ENCODE data around the gene VAV2. TPM values are rescaled to one million over a fixed set of nuclear protein-coding genes. Genes with fewer than 3 reads are reported as not detected.

Gene VAV2
- total and polyA plus RNA-seq, 9 of the 15 experiments (the other 6 are each of a cell fraction or from before 2014, with no cell fraction given) = 0.01 to 2.7 (median 1.0) TPM; not detected in 1

DNA sequence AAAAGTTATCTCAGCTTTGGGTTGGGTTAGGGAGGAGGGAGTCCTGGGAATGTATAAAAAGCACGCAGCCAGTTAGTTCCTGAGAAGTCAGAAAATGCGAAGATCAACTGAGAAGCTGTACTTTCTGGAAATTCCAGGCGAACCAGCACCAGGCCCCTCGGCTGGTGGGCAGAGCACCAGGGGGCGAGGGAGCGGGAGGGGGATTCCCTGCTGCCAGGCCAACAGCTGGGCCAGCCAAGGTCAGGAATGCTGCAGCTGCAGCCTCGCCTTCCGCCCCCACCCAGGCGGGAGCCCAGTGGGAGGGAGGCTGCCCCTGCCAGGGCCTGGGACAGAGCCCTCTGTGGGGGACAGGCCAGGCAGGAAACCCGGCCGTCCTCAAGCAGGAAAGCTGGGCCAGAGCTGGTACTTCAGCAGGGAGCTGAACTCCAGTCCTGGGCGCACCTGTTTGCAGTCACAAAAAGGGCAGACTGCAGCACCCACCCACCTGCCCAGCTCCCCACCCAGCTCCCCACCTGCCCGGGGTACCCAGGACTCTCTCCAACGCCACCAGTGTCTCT is 35.5 kb downstream of the VAV2 start (continued):
- TF ChIP-seq, protein P1, sequence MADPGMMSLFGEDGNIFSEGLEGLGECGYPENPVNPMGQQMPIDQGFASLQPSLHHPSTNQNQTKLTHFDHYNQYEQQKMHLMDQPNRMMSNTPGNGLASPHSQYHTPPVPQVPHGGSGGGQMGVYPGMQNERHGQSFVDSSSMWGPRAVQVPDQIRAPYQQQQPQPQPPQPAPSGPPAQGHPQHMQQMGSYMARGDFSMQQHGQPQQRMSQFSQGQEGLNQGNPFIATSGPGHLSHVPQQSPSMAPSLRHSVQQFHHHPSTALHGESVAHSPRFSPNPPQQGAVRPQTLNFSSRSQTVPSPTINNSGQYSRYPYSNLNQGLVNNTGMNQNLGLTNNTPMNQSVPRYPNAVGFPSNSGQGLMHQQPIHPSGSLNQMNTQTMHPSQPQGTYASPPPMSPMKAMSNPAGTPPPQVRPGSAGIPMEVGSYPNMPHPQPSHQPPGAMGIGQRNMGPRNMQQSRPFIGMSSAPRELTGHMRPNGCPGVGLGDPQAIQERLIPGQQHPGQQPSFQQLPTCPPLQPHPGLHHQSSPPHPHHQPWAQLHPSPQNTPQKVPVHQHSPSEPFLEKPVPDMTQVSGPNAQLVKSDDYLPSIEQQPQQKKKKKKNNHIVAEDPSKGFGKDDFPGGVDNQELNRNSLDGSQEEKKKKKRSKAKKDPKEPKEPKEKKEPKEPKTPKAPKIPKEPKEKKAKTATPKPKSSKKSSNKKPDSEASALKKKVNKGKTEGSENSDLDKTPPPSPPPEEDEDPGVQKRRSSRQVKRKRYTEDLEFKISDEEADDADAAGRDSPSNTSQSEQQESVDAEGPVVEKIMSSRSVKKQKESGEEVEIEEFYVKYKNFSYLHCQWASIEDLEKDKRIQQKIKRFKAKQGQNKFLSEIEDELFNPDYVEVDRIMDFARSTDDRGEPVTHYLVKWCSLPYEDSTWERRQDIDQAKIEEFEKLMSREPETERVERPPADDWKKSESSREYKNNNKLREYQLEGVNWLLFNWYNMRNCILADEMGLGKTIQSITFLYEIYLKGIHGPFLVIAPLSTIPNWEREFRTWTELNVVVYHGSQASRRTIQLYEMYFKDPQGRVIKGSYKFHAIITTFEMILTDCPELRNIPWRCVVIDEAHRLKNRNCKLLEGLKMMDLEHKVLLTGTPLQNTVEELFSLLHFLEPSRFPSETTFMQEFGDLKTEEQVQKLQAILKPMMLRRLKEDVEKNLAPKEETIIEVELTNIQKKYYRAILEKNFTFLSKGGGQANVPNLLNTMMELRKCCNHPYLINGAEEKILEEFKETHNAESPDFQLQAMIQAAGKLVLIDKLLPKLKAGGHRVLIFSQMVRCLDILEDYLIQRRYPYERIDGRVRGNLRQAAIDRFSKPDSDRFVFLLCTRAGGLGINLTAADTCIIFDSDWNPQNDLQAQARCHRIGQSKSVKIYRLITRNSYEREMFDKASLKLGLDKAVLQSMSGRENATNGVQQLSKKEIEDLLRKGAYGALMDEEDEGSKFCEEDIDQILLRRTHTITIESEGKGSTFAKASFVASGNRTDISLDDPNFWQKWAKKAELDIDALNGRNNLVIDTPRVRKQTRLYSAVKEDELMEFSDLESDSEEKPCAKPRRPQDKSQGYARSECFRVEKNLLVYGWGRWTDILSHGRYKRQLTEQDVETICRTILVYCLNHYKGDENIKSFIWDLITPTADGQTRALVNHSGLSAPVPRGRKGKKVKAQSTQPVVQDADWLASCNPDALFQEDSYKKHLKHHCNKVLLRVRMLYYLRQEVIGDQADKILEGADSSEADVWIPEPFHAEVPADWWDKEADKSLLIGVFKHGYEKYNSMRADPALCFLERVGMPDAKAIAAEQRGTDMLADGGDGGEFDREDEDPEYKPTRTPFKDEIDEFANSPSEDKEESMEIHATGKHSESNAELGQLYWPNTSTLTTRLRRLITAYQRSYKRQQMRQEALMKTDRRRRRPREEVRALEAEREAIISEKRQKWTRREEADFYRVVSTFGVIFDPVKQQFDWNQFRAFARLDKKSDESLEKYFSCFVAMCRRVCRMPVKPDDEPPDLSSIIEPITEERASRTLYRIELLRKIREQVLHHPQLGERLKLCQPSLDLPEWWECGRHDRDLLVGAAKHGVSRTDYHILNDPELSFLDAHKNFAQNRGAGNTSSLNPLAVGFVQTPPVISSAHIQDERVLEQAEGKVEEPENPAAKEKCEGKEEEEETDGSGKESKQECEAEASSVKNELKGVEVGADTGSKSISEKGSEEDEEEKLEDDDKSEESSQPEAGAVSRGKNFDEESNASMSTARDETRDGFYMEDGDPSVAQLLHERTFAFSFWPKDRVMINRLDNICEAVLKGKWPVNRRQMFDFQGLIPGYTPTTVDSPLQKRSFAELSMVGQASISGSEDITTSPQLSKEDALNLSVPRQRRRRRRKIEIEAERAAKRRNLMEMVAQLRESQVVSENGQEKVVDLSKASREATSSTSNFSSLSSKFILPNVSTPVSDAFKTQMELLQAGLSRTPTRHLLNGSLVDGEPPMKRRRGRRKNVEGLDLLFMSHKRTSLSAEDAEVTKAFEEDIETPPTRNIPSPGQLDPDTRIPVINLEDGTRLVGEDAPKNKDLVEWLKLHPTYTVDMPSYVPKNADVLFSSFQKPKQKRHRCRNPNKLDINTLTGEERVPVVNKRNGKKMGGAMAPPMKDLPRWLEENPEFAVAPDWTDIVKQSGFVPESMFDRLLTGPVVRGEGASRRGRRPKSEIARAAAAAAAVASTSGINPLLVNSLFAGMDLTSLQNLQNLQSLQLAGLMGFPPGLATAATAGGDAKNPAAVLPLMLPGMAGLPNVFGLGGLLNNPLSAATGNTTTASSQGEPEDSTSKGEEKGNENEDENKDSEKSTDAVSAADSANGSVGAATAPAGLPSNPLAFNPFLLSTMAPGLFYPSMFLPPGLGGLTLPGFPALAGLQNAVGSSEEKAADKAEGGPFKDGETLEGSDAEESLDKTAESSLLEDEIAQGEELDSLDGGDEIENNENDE (IDR thresholded peaks at IDR 0.05; ENCODE audit: low read depth, low read length) = no peak
- TF ChIP-seq, protein P2, sequence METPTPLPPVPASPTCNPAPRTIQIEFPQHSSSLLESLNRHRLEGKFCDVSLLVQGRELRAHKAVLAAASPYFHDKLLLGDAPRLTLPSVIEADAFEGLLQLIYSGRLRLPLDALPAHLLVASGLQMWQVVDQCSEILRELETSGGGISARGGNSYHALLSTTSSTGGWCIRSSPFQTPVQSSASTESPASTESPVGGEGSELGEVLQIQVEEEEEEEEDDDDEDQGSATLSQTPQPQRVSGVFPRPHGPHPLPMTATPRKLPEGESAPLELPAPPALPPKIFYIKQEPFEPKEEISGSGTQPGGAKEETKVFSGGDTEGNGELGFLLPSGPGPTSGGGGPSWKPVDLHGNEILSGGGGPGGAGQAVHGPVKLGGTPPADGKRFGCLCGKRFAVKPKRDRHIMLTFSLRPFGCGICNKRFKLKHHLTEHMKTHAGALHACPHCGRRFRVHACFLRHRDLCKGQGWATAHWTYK (CRISPR knock-in tag; IDR thresholded peaks at IDR 0.05) = no peak
- TF ChIP-seq HDAC1 (IDR thresholded peaks at IDR 0.05) (no peak), NONO (IDR thresholded peaks at IDR 0.05; ENCODE audit: low read depth in 2 of 2, low read length in 1 of 2) (no peak), ZNF239 (CRISPR knock-in tag; IDR thresholded peaks at IDR 0.05) (no peak), ZBTB7A (IDR thresholded peaks at IDR 0.05; ENCODE audit: borderline replicate concordance, control insufficient read depth, low read depth, low read length) (no peak), ZNF24 (IDR thresholded peaks at IDR 0.05) (no peak), NR2C2 (CRISPR knock-in tag; IDR thresholded peaks at IDR 0.05) (no peak), NR2C2 (tag; IDR thresholded peaks at IDR 0.05) (no peak), RNF2 (IDR thresholded peaks at IDR 0.05) (no peak)
- TF ChIP-seq, protein P3, sequence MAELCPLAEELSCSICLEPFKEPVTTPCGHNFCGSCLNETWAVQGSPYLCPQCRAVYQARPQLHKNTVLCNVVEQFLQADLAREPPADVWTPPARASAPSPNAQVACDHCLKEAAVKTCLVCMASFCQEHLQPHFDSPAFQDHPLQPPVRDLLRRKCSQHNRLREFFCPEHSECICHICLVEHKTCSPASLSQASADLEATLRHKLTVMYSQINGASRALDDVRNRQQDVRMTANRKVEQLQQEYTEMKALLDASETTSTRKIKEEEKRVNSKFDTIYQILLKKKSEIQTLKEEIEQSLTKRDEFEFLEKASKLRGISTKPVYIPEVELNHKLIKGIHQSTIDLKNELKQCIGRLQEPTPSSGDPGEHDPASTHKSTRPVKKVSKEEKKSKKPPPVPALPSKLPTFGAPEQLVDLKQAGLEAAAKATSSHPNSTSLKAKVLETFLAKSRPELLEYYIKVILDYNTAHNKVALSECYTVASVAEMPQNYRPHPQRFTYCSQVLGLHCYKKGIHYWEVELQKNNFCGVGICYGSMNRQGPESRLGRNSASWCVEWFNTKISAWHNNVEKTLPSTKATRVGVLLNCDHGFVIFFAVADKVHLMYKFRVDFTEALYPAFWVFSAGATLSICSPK (IDR thresholded peaks at IDR 0.05; ENCODE audit: borderline replicate concordance) = no peak
- TF ChIP-seq, protein P4, sequence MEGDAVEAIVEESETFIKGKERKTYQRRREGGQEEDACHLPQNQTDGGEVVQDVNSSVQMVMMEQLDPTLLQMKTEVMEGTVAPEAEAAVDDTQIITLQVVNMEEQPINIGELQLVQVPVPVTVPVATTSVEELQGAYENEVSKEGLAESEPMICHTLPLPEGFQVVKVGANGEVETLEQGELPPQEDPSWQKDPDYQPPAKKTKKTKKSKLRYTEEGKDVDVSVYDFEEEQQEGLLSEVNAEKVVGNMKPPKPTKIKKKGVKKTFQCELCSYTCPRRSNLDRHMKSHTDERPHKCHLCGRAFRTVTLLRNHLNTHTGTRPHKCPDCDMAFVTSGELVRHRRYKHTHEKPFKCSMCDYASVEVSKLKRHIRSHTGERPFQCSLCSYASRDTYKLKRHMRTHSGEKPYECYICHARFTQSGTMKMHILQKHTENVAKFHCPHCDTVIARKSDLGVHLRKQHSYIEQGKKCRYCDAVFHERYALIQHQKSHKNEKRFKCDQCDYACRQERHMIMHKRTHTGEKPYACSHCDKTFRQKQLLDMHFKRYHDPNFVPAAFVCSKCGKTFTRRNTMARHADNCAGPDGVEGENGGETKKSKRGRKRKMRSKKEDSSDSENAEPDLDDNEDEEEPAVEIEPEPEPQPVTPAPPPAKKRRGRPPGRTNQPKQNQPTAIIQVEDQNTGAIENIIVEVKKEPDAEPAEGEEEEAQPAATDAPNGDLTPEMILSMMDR (IDR thresholded peaks at IDR 0.05 in 2 of 3, conservative IDR thresholded peaks at IDR 0.05 in 1 of 3; ENCODE audit: insufficient read depth in 2 of 3, low read depth in 1 of 3, low read length in 3 of 3) = no peak

Data from K562 (cell line).